ENCODE measurements around the gene SERPINA12.
A peak's percentile ranks its signal among the peaks of the same experiment; 100 is the strongest.
"Not testable (repeated sequence)": the region's sequence is repeated elsewhere in the genome, so short reads cannot be mapped to it uniquely, and the experiment has no call there.

SERPINA12 gene

DNA sequence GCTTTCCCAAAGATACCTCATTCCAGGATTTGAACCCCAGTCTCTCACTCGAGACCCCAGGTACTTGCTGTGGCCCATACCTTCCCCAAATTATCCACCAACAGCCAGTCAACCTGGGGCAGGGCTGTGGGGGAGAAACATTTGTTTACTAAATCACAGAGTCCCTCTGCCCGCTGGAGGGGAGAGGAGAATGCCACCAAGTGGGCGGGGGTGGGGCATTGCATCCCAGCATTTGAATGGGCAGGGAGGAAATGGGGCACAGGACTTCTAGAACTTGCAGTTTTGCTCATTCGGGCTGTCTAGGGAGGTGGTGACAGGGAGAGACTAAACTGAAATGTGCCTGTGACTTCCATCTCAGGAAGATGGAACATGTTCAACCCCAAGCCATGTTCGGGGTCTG lies 22.4 kb downstream of the SERPINA12 start:
- DNase-seq: no peak

DNA sequence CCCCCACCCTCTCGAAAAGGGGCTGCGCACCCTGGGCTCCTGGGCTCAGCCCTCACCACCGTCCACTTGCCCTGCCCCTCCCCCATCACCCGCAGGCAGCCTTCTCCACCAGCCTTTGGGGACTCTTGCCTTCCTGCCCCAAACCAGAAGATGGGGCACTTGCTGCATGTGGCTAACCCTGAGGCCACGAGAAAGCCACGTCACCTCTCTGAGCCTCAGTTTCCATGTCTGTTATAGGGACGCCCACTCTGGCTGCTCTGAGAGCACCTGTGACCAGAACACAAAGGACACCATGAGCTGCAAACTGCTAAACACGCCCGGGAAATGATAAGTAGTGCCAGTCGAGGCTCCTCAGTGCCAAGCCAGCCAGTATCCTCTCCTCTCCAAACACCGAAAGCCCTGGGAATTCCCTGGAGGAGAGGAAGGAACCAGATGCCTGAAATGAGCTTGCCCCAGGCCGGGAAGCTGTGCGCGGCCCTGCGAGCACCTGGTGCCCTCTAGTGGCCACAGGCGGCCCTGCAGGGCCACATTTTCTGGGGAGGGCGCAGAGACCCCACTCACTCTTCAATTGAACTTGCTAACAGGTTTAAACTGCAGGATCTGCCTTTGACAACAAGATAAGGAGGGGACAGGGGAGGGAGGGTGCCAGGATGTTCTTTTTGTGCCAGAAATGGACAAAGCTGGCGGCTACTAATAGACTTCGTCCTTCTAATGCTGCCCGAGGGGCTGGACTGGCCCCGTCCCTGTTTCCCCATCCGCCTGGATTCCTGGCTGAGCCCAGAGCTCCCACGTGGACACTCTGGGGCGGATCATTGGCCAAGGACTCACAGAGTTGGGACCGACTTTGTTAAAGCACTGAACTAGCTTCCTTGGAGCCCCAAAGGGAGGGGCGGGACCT lies 23.1 kb downstream of the SERPINA12 start:
- peak; percentile 20 for DNase-seq

DNA sequence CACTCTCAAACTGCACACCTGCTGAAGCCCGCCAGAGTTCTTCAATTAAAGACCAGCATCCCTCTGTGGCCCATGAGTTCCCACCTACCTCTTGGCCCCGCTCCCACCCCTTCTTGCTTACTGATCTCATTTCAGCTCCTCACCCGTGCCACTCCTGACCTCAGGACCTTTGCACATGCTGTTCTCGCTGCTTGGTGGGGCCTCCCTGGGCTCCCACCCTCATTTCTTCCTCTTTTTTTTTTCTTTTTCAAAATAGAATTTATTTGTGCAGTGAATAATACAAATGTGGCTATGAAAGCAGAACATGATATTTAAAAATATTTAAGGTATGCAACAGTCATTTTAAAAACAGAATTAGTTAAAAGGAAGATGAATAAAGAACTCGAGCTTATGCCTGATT lies 24.8 kb downstream of the SERPINA12 start:
- no peak for DNase-seq

DNA sequence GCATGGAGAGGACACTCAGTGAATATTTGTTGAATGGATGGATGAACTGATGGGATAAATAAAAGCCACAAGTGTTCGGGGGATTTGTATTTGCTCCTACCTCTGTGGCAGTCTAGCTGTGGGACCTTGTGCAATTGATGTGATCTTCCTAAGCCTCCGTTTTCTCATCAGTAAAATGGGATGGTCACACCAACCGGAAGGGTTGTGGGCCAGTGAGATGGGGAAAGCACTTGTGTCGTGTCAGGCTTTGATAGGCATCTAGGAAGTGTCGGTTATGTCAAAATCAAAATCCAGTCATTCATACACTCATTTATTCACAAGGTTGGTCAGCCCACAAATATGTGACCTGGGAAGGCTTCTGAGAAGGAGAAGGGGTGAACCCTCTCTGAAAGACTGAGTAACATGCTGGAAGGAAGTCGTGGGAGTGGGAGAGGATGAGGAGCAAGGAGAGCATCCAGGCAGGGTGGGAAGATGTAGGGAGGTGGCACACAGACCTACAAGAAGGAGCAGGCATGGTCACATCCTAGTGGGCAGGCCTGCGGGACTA lies 25.5 kb downstream of the SERPINA12 start:
- DNase-seq: no peak

DNA sequence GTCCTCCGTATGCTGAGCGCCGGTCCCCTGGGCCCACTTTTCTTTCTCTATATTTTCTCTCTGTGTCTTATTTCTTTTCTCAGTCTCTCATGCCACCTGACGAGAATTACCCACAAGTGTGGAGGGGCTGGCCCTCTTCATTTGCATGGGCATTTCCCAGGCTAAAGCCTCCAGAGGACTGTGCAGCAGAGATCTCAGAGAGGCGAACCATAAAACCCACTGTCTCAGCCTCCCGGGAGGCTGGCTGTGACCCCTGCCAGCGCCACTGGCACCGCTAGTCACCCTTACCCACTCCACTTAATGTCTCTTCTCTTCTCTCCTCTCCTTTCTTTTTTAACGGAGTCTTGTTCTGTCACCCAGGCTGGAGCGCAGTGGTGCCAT lies 26.2 kb downstream of the SERPINA12 start:
- no peak for DNase-seq

DNA sequence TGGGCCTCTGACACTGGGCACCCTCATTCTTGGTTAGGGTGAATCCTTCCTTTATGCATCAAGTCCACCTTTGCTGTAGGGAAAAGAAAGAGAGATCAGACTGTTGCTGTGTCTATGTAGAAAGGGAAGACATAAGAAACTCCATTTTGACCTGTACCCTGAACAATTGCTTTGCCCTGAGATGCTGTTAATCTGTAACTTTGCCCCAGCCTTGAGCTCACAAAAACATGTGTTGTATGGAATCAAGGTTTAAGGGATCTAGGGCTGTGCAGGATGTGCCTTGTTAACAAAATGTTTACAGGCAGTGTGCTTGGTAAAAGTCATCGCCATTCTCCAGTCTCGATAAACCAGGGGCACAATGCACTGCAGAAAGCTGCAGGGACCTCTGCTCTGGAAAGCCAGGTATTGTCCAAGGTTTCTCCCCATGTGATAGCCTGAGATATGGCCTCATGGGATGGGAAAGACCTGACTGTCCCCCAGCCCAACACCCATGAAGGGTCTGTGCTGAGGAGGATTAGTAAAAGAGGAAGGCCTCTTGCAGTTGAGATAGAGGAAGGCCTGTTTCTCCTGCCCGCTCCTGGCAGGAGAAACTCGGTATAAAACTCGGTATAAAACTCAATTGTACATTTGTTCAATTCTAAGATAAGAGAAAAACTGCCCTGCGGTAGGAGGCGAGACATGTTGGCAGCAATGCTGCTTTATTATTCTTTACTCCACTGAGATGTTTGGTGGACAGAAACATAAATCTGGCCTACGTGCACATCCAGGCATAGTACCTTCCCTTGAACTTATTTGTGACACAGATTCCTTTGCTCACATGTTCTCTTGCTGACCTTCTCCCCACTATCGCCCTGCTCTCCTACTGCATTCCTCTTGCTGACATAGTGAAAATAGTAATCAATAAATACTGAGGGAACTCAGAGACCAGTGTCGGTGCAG lies 26.9 kb downstream of the SERPINA12 start:
- not testable (repeated sequence) for DNase-seq

DNA sequence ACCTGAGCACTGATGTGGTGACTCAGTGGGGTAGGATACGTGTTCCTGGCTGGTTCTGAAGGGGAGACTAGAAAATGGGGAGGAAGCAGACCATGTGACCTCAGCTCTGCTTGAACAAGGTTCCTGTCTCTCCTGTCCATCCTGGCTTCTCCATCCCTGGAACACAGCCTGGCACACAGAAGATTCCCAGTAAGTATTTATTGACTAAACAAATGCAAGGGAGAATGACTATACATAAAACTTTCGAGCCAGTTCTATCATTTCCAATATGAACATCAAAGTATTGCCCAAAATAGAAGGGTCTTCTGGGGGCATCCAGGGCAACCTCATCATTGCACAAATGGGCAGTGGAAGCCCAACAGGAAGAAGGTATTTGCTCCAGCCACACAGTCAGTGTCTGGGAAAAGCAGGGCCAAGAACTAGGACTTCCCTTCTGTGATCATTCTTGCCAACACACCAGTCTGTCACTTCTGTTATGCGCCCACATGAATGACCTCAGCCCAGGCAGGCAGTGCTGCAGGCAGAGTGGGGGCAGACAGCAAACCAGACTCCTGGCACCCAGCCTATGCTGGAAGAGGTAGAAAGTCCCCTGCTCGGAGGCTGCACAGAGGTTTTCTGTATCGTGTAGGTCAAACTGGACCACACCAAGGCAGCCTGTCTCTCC lies 27.7 kb downstream of the SERPINA12 start:
- DNase-seq: no peak

DNA sequence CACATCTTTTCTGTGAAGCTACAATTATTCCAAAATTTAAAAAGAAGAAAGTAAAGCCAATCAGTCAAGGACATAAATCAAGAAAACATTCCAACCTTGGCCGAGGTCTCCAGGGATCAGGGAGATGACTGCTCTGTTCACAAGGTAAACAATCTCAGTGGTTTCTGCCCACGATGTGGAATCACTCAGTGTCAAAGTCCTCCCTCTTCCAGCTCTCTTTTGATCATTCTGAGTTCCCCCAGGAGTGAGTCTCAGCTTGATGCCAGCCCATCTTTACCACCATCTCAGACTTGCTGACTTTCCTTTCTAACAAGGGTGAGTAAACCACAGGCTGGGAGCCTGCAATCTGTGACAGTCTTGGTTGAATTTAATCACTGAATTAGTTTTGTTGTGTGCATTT lies 28.5 kb downstream of the SERPINA12 start:
- no peak for DNase-seq

DNA sequence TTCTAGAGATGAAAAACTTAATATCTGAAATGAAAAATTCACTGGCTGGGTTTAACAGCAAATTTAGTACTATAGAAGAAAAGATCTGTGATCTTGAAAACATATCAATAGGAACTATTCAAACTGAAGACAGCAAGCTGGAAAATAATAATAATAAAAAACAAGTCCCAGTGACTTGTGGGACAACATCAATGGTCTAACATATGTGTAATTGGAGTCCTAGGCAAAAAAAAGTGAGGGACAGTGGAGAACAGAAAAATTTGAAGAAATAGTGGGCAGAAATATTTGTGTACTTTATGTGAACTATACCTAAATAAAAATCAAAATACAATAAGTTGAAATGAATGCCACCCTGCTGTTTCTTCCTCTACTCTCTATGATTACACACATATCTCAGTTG lies 30.8 kb downstream of the SERPINA12 start:
- DNase-seq: no peak

DNA sequence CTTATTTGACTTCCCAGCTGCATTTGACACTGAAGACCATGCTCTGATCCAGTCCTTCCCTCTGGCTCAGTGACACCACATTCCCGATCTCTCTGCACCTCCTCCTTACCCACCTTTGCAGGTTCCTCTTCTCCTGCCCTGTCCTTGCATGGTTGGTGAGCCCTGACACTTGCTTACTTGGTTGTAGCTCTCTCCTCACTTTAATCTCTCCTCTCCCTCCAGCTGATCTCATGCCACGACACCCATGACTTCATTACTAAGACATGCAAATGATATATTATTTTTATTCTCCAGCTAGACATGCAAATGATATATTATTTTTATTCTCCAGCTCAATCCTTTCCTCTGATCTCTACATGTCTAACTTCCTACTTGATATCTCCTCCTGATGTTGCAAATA lies 33.2 kb downstream of the SERPINA12 start, which contains the start of gene SERPINA9:
Gene SERPINA9, minus strand, starts transcription at position 175 of the 400 bp plus-strand sequence. CDS start 6,357 bp downstream, outside the sequence.
- DNase-seq: no peak

DNA sequence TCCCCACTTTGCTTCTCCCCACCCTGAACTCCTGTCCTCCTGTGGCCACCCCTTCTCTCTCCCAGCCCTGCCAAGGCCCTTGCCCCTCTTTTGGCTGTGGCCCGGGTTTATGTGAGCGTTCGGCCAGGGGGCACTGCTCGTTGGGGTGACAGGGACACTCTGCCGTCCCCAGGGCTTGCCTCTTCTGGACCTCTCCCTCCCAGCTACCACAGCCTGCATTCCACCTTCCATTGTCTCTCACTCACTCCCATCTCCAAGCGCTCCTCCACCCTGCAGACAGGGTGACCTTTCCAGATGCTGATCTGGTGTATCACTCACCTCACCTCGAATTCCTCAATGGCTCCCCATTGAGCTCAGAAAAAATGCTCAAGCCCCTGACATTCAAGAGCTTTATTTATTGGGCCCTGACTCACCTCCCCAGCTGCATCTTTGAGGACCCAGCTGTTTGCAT lies 34.7 kb downstream of the SERPINA12 start:
- no peak for DNase-seq

DNA sequence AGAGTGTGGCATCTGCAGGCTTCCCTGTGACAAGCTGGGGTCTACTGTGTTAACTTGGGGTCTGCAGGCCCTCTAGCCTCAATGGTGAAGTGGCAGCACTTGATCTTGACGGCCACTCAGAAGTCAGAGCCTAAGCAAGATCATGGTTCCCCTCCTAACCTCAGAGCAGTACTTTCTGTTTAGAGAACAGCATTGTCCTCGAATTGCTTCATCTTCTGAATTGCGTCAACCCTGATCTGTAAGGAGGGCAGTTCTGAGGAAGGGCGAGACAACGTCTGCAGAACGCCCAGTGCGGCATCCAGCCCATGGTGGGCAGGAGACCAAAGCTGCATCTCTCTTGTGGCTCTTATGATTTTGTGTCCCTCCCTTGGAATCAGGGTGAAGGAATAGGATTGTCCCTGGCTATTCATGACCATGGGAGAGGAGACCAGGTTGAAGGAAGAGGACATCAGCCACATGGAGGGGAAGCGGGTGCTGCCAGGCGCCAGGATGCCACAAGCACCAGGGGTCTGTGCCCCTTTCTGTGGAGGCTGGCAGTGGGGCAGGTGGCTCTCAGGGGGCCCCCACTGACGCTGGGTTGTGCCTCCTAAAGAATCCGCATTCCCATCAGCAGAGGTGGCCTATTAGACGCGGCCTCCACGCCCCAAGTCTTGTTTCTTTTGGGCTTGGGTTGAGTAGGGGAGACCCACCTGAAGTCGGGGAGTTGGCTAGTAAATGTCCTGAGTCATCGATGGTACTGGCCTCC lies 35.4 kb downstream of the SERPINA12 start:
- DNase-seq: no peak

DNA sequence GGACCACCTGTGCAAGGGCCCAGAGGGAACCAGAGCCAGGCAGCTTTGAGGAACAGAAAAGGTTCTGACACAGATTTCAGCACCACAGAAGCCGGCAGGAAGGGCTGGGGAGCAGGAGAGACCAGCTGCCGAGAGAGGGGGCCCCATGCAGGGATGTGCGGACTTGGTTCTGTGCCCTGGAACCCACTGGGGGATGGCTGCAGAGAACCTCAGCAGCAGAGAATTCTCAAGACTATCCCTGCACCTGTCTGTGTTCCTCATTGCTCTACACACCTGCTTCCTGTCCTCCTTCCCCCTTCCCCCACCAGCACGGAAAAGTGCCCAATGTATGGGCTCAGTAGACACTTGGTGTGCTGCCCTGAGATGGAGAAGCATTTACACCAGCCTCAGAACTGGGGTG lies 36.4 kb downstream of the SERPINA12 start:
- no peak for DNase-seq

DNA sequence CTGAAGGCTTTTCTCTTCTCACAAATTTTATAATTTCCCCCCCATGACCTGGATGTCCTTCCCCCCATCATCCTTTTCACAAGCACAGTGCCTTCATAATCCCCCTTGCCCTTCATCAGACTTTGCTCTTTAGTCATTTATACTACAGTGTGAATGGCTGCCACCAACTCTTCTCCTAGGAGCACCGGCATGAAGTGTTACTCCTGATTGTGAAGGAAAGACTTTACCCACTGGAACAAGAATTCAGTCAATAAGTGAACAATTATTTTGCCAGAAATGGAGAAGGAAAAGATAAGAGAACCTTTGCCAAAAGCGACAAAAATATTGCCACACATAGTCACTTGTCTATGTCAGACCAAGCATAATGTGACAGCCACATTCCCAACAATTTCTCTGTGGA lies 38.2 kb downstream of the SERPINA12 start:
- DNase-seq: no peak

DNA sequence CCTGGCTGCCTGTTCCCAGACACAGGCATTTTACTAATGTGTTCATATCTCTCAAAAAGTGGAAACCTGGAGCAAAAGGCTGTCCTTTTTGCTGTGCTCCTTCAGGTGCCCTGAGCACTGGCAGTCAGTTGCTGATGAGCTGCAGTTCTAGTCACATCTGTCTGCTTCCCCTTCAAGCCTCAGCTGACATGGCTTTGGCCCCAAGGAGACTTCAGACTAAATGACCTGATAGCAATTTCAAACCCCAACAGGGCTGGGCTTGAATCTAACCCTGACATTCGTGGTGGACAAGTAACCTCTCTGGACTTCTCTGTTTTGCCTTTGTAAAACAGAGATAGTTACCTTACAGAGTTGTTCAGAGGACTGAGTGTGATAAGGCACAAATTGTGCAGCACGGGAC lies 39.0 kb downstream of the SERPINA12 start:
- DNase-seq: no peak

DNA sequence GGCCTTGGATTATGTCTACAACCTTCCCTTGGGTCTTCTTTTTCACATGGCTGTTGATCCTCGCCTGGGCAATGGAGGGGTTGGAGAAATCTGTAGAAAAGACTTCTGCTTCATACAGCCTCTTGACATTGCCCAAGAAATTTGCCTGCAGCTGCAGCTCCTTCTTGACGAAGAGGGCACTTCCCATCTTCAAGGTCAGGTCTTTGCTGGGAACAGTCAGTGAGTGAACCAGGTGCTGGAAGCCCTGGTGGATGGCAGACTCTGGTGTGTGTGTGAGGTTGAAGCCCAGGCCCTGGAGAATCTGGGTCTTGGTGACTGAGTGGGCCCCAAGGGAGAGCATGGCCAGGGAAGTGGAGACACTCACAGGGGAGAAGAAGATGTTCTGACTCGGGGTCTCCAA lies 40.0 kb downstream of the SERPINA12 start:
- DNase-seq: no peak

DNA sequence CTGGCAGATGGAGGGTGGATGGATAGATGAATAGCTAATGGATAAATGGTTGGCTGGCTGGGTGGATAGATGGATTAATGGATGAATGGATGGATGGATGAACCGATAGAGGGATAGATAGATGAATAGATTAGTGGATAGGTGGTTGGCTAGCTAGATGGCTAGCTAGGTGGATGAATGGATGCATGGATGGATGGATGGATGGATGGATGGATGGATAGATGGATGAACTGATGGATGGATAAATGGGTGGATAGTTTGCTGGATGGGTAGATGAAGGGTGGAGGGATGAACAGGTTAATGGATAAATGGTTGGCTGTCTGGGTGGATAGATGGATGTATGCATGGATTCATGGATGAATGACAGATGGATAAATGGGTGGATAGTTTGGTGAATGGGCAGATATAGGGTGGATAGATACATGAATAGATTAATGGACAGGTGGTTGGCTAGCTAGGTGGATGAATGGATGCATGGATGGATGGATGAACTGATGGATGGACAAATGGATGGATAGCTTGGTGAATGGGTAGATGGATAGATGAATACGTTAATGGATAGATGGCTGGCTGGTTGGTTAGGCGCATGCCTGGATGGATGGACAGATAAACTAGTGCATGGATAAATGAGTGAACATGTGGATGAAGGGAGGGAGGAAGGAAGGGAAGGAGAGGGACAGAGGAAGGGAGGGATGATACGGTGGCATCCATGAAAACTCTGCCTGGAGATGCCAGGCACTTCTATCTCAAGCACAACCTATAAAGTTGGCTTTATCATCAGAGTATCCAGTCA lies 41.3 kb downstream of the SERPINA12 start:
- no peak for DNase-seq

DNA sequence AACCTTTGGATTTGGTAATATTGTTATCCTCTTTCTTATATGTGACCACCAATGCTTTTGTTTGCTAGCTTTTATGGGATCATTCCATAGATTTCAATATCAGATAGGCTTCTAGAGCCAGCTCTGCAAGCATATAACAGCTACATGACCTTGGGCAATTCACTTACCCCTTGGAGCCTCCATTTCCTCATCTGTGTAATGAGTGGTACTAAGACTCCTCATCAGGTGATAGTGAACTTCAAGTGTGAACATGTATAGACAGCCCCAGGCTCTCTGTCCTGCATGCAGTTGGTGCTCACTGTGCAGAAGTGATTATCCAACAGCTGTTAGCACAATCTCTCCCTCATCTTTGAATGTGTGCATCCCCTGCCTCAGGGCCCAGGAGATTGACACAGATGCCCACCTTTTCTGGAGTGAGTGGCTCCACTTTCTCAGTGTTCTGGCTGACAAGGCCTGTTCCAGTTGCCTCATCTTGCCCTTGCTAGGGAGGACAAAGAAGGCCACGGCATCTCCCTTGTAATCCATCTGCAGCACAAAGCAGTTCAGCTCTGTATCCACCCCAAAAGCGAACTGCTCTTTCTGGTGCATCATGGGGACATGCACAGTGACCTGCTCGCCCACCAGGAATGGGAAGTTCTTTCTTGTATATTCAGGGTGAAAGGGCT lies 42.4 kb downstream of the SERPINA12 start:
- DNase-seq: no peak

DNA sequence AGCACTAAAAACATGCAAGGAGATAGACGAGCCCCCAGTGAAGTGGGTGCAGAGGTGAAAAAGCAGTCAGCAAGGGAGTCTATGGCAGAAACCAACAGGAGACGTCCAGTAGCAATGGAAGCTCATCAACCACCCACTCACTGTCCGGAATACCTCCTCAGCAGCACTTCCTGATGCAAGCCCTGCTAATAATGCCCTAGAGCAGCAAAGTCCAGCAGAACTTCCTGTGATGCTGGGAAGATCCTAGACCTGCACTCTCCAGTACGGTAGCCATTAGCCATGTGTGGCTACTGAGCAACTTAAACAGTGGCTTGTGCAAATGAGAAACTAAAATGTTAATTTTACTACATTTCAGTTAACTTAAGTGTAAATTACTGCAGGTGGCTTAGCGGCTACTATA lies 44.2 kb downstream of the SERPINA12 start:
- DNase-seq: no peak

DNA sequence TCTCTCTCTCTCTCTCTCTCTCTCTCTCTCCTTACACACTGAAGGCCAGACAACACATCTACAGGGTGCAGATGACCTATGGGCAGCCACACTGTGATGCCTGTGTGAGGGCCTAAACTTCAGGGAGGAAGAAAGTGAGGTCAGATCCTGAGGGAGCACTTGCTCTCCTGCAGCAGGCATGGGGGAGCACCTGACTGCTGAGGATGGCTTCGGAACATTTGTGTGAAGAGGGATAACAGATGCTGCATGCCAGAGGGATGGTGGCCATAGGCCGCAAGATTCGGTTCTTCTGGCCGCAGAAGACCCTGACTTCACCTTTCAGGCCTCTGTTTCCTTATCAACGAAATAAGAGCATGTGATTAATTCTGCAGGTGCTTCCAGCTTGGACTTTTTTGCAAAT lies 45.0 kb downstream of the SERPINA12 start:
- DNase-seq: no peak

All from activated effector memory CD4-positive, alpha-beta T cell treated with Interleukin-2 at 50 U/mL for 16 hours (primary cell).